Measurements from ENCODE around the gene ANGPTL7. TPM values are rescaled to one million over a fixed set of nuclear protein-coding genes. Genes with fewer than 3 reads are reported as not detected.

Gene ANGPTL7
- total and polyA plus RNA-seq, 2 of the 8 experiments (the other 6 are each of a cell fraction or from before 2014, with no cell fraction given), result not detected

- Histone ChIP-seq H3K14ac (ENCODE audit: insufficient read length) (no peak overlapping the region), H3K27me3 (replicated peaks in 1 of 4; ENCODE audit: control insufficient read depth in 3 of 4, extremely low read depth in 1 of 4, insufficient read depth in 3 of 4, low read length in 3 of 4) (no peaks in the 10 kb centered on the region), H2AK5ac (ENCODE audit: low read depth, low read length) (no peak overlapping the region), H3K4me3 (ENCODE audit: extremely low read depth in 1 of 4, insufficient read depth in 2 of 4, low read depth in 3 of 4, low read length in 4 of 4) (no peak overlapping the region), H2BK5ac (ENCODE audit: low read depth, low read length) (no peak overlapping the region), H3K9me3 (ENCODE audit: insufficient read depth in 2 of 2, low read depth in 1 of 2, low read length in 1 of 2) (no peaks in the 10 kb centered on the region), H3K4ac (replicated peaks; ENCODE audit: insufficient read length, low read depth, low read length) (no peak overlapping the region), H2AFZ (ENCODE audit: low read length) (no peak overlapping the region), H3K23me2 (ENCODE audit: low read depth, low read length) (no peaks in the 10 kb centered on the region), H4K8ac (ENCODE audit: extremely low read depth, insufficient read depth, low read length) (no peak overlapping the region), H2BK120ac (replicated peaks; ENCODE audit: low read depth, low read length) (no peak overlapping the region), H4K20me1 (replicated peaks in 1 of 2; ENCODE audit: control insufficient read depth in 1 of 2, insufficient read depth in 2 of 2, low read length in 2 of 2) (peaks cover 0 to 2% of the 10 kb centered on the region in 2 experiments), H3K56ac (replicated peaks; ENCODE audit: insufficient read length, low read depth, low read length) (no peak overlapping the region), H4K5ac (ENCODE audit: insufficient read length, low read depth, low read length) (no peak overlapping the region), H3K27ac (ENCODE audit: low read depth, low read length) (no peak overlapping the region), H3K36me3 (ENCODE audit: control insufficient read depth in 2 of 4, insufficient read depth in 4 of 4, low read length in 3 of 4) (peaks cover 11 to 47% (median 33%) of the 10 kb centered on the region in 4 experiments; a peak in 6 of 8 replicates), H3K4me1 (replicated peaks in 1 of 4; ENCODE audit: control insufficient read depth in 3 of 4, insufficient read depth in 4 of 4, low read length in 3 of 4) (no peaks in the 10 kb centered on the region), H3K18ac (ENCODE audit: extremely low read depth, low read length) (no peak overlapping the region), H3K4me2 (ENCODE audit: insufficient read depth in 1 of 2, low read depth in 2 of 2, low read length in 2 of 2) (no peak overlapping the region), H3K79me1 (ENCODE audit: low read depth, low read length) (no peaks in the 10 kb centered on the region), H3K79me2 (ENCODE audit: control insufficient read depth in 1 of 2, insufficient read depth in 2 of 2, low read length in 2 of 2) (no peaks in the 10 kb centered on the region), H3K9ac (replicated peaks in 1 of 4; ENCODE audit: extremely low read depth in 1 of 4, low read depth in 3 of 4, low read length in 3 of 4) (no peak overlapping the region), H2BK12ac (ENCODE audit: low read depth, low read length) (no peak overlapping the region), H3K23ac (ENCODE audit: insufficient read length) (no peak overlapping the region), H2BK20ac (ENCODE audit: low read length) (no peak overlapping the region), H2BK15ac (ENCODE audit: low read length) (no peak overlapping the region), H4K91ac (replicated peaks; ENCODE audit: insufficient read length, low read length) (no peak overlapping the region)
- FAIRE-seq, result no peak
- ChIA-PET POLR2A (ENCODE audit: partially characterized antibody) (no interaction called here), CTCF (ENCODE audit: partially characterized antibody) (interaction anchor here (0.9 to 4.4 kb wide), 5 partner anchors 9 to 159 kb away, joined by 3 to 14 read pairs (median 4); no protein-coding TSS in a partner anchor)
- no peak for TF ChIP-seq POLR2A (IDR thresholded peaks at IDR 0.05; ENCODE audit: control extremely low read depth in 1 of 2, low read depth in 2 of 2, low read length in 2 of 2)
- TF ChIP-seq RXRA (IDR thresholded peaks at IDR 0.05; ENCODE audit: insufficient read depth, low read depth, low read length), result no peak
- 87% methylated on average over 2 of the region's 2 CpGs; no CpG with 5 or more reads in 1 of the 2 experiments for whole genome bisulfite sequencing, 2 experiments (ENCODE audit: extremely low coverage in 1 of 2, insufficient coverage in 1 of 2, insufficient read length in 1 of 2, insufficient replicate concordance in 2 of 2, low coverage in 1 of 2, low lambda C conversion rate in 2 of 2, missing lambda C conversion rate in 1 of 2)
- DNase-seq (ENCODE audit: low read depth in 1 of 2, low spot score in 2 of 2), result no peak
Measured at GRCh38 chr1:11196945-11197344, 7.8 kb downstream of the ANGPTL7 start.

Measured in H1 (cell line).